Esophagus muscularis mucosa (tissue), 3 donors: ENCODE data around the gene BTBD9.

Experiments used
- CTCF ChIP-seq, 3 experiments: fragments of 200-600 bp in 2 of 3; fragments of 450-650 bp in 1 of 3; sonication (generic) in 2 of 3; IDR thresholded peaks; one replicate each; pipeline ENCODE4 v1.5.1; 2017 to 2019; ENCODE audit warnings: antibody characterized with exemption in 3 of 3, mild to moderate bottlenecking in 2 of 3, moderate library complexity in 1 of 3
- POLR2AphosphoS5 ChIP-seq, 2 donors: sonication (generic); formaldehyde crosslinking; IDR thresholded peaks; one replicate each; pipeline ENCODE4 v1.6.1; 2017; ENCODE audit warnings: antibody characterized with exemption in 2 of 2

DNA sequence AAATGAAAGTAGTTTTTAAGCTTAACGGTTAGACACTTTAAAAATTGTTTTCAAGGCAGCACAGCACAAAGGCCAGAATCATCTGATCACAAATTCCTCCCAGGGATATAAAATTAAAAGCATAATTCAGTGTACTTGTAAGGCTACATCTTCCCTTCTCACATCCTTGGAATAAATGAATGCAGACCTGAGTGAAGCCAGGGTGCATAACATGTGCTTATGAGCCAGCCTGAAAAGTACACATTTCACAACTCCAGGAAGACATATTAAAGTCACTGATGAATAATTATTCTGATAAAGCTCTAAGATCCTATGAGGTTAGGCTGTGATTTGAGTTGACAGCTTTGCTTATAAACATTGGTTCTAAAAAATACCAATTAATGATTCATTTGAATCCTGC, 163.6 kb downstream of the BTBD9 start:
- TF ChIP-seq CTCF (IDR thresholded peaks at IDR 0.05) (no peak), POLR2AphosphoS5 (IDR thresholded peaks at IDR 0.05) (no peak)
